GM12878 (cell line): ENCODE results near the gene RAD51B. TPM values are rescaled to one million over a fixed set of nuclear protein-coding genes. Genes with fewer than 3 reads are reported as not detected.

Source experiments
- ATAC-seq: fragments of 200-7000 bp; cut with Tn5 transposase; 3 replicates; pipeline ENCODE4 v1.9.1; 2020; ENCODE audit warnings: mild to moderate bottlenecking, moderate library complexity
- BruUV-seq: library from RNA; stranded (reverse); fragments of 400-500 nt; replicated peaks from 2 replicates; lab custom pipeline; 2021; lab: Mats Ljungman, UMichigan
- CTCF ChIA-PET: fragments of 300-600 bp; sonication (Branson Sonifier 250); formaldehyde crosslinking; extraction: SDS; loops from one replicate; lab custom pipeline; 2021; ENCODE audit warnings: inconsistent platforms; lab: Yijun Ruan, JAX
- POLR2A ChIA-PET: fragments of 350-600 bp; formaldehyde crosslinking; extraction: SDS; loops from one replicate; lab custom pipeline; 2021; ENCODE audit warnings: inconsistent platforms; lab: Charles Lee
- RAD21 ChIA-PET: fragments of 300-600 bp; sonication (Branson Sonifier 250); formaldehyde crosslinking; loops from one replicate; lab custom pipeline; 2023; ENCODE audit warnings: antibody characterized with exemption; ENCODE audit not compliant: unreplicated experiment; lab: Charles Lee
- SMC1A ChIA-PET: fragments of 300-600 bp; sonication (Branson Sonifier 250); formaldehyde crosslinking; loops from one replicate; lab custom pipeline; 2023; ENCODE audit not compliant: unreplicated experiment, uncharacterized antibody; lab: Charles Lee
- DNase-seq: peaks from one replicate; pipeline ENCODE4 v3.0.0-alpha.2; 2011; ENCODE audit warnings: low read depth, low spot score
- FAIRE-seq: peaks from 3 replicates; lab custom pipeline; 2011; peaks lifted over from hg19 to GRCh38; lab: Jason Lieb, UNC
- H2AFZ ChIP-seq: 2 replicates; pipeline ENCODE4 v1.6.0; 2011; ENCODE audit warnings: low read depth, low read length, control low read depth; ENCODE audit not compliant: control insufficient read depth
- H3K27ac ChIP-seq: 2 replicates; pipeline ENCODE4 v1.5.1; 2011; ENCODE audit warnings: control low read depth; ENCODE audit not compliant: control insufficient read depth, insufficient read depth
- H3K27me3 ChIP-seq, 2 experiments: replicated peaks in 1 of 2; 2 replicates each; pipeline versions ENCODE4 v1.6.0 to v1.6.1; 2011; ENCODE audit warnings: low read length in 1 of 2; ENCODE audit not compliant: control insufficient read depth in 2 of 2, insufficient read depth in 2 of 2
- H3K36me3 ChIP-seq, 2 experiments: 2 replicates each; pipeline ENCODE4 v1.5.1; 2011; ENCODE audit warnings: low read length in 1 of 2; ENCODE audit not compliant: control insufficient read depth in 2 of 2, insufficient read depth in 2 of 2
- H3K4me1 ChIP-seq: 2 replicates; pipeline ENCODE4 v1.6.1; 2011; ENCODE audit warnings: mild to moderate bottlenecking, low read length, moderate library complexity, mixed read lengths; ENCODE audit not compliant: control insufficient read depth, insufficient read depth
- H3K4me2 ChIP-seq: 2 replicates; pipeline ENCODE4 v1.6.0; 2011; ENCODE audit warnings: control low read depth; ENCODE audit not compliant: control insufficient read depth, insufficient read depth
- H3K4me3 ChIP-seq: fragments of 200-600 bp; sonication (generic); 2 replicates; pipeline ENCODE4 v1.5.1; 2016
- H3K79me2 ChIP-seq: 2 replicates; pipeline ENCODE4 v1.6.0; 2011; ENCODE audit warnings: low read length; ENCODE audit not compliant: control insufficient read depth, insufficient read depth
- H3K9ac ChIP-seq: 2 replicates; pipeline ENCODE4 v1.8.0; 2011; ENCODE audit warnings: low read length, control low read depth, mixed read lengths; ENCODE audit not compliant: control insufficient read depth, insufficient read depth
- H3K9me3 ChIP-seq: replicated peaks from 3 replicates; pipeline ENCODE4 v1.5.1; 2011; ENCODE audit warnings: mild to moderate bottlenecking, low read length; ENCODE audit not compliant: control insufficient read depth, insufficient read depth
- H4K20me1 ChIP-seq: 2 replicates; pipeline ENCODE4 v1.6.0; 2011; ENCODE audit not compliant: control insufficient read depth, insufficient read depth
- CBFB ChIP-seq: IDR thresholded peaks from 2 replicates; pipeline ENCODE4 v1.6.1; 2016; ENCODE audit warnings: antibody characterized with exemption, low read depth
- CHD1 ChIP-seq: IDR thresholded peaks from 2 replicates; pipeline ENCODE4 v1.6.1; 2012; ENCODE audit warnings: low read depth, low read length, improper control_type of control experiment
- CREM ChIP-seq: IDR thresholded peaks from 2 replicates; pipeline ENCODE4 v1.6.1; 2014; ENCODE audit warnings: antibody characterized with exemption, low read depth
- ESRRA ChIP-seq: IDR thresholded peaks from 2 replicates; pipeline ENCODE4 v1.6.1; 2012; ENCODE audit warnings: mild to moderate bottlenecking, low read length, improper control_type of control experiment
- FOS ChIP-seq: IDR thresholded peaks from 3 replicates; pipeline ENCODE4 v1.6.1; 2011; ENCODE audit warnings: borderline replicate concordance; ENCODE audit not compliant: insufficient read length; ENCODE audit errors: extremely low read depth
- IRF4 ChIP-seq: IDR thresholded peaks from 2 replicates; pipeline ENCODE4 v1.6.1; 2011; ENCODE audit warnings: low read depth, low read length
- LARP7 ChIP-seq: fragments of 450-650 bp; IDR thresholded peaks from 2 replicates; pipeline ENCODE4 v1.6.1; 2017; ENCODE audit warnings: mild to moderate bottlenecking
- SIX5 ChIP-seq: IDR thresholded peaks from 2 replicates; pipeline ENCODE4 v1.6.1; 2011; ENCODE audit warnings: mild to moderate bottlenecking, low read depth, low read length, moderate library complexity; ENCODE audit not compliant: severe bottlenecking
- SMAD1 ChIP-seq: fragments of 450-650 bp; IDR thresholded peaks from 2 replicates; pipeline ENCODE4 v1.6.1; 2018; ENCODE audit warnings: mild to moderate bottlenecking, low read depth; ENCODE audit not compliant: partially characterized antibody
- SMAD5 ChIP-seq: IDR thresholded peaks from 2 replicates; pipeline ENCODE4 v1.6.1; 2016; ENCODE audit warnings: antibody characterized with exemption, low read depth
- TCF3 ChIP-seq: IDR thresholded peaks from 2 replicates; pipeline ENCODE4 v1.6.1; 2012; ENCODE audit warnings: low read depth, mild to moderate bottlenecking, low read length, borderline replicate concordance; ENCODE audit not compliant: insufficient read depth
- WGBS: methylation state at CpG from one replicate; pipeline ENCODE4 v1.1.6; 2016; ENCODE audit warnings: low lambda C conversion rate; ENCODE audit not compliant: insufficient replicate concordance, insufficient coverage; ENCODE audit errors: missing lambda C conversion rate; 5-methylcytosine and 5-hydroxymethylcytosine counted together
- in situ Hi-C: fragments of 300-500 bp; cut with MboI; formaldehyde crosslinking; loops from 9 replicates; pipeline ENCODE4 v1.14.3; 2018; ENCODE audit warnings: mixed read lengths
- intact Hi-C: fragments of 100-400 bp; cut with micrococcal nuclease; formaldehyde crosslinking; loops from one replicate; pipeline ENCODE4 v1.14.2; 2022; ENCODE audit not compliant: unreplicated experiment
- polyA plus RNA-seq, 11 experiments: library from polyadenylated mRNA; depleted of rRNA in 4 of 11; unstranded in 6 of 11; stranded (reverse) in 5 of 11; fragments of >200 nt; fragmentation: Nextera tagmentation in 4 of 11; fragmentation: Illumina TruSeq in 1 of 11; extraction: Ambion mirVana in 4 of 11; extraction: Trizol in 1 of 11; gene quantifications; 1 replicate in 1 of 11; 2 replicates in 10 of 11; pipeline versions ENCODE4 v1.2.1 to v1.2.3, GENCODE V29; 2011 to 2016; ENCODE audit warnings: inconsistent platforms in 2 of 11, missing spikeins in 2 of 11, low read depth in 1 of 11
- total RNA-seq, 4 experiments: library from RNA; depleted of rRNA in 3 of 4; stranded (reverse); fragments of >200 nt in 3 of 4; fragmentation: Illumina TruSeq in 1 of 4; extraction: Trizol in 1 of 4; gene quantifications; 2 replicates each; pipeline versions ENCODE4 v1.2.1 to v1.2.3, GENCODE V29; 2013 to 2021
- TF ChIP-seq, protein P1 (sequence below): IDR thresholded peaks from 2 replicates; pipeline ENCODE4 v1.6.1; 2012; ENCODE audit warnings: low read depth, low read length, improper control_type of control experiment
- TF ChIP-seq, protein P2 (sequence below): fragments of 450-650 bp; IDR thresholded peaks from 2 replicates; pipeline ENCODE4 v1.6.1; 2016; ENCODE audit warnings: mild to moderate bottlenecking
- TF ChIP-seq, protein P3 (sequence below): fragments of 450-650 bp; IDR thresholded peaks from 2 replicates; pipeline ENCODE4 v1.6.1; 2017; ENCODE audit warnings: borderline replicate concordance
- TF ChIP-seq, protein P4 (sequence below): fragments of 450-650 bp; formaldehyde crosslinking; IDR thresholded peaks from 2 replicates; pipeline ENCODE4 v1.5.0; 2022; ENCODE audit warnings: mild to moderate bottlenecking, missing genetic modification characterization

RAD51B gene
- total and polyA plus RNA-seq, 10 of the 15 experiments (the other 5 are each of a cell fraction or from before 2014, with no cell fraction given): 9.8 to 26.8 (median 21.3) TPM

DNA sequence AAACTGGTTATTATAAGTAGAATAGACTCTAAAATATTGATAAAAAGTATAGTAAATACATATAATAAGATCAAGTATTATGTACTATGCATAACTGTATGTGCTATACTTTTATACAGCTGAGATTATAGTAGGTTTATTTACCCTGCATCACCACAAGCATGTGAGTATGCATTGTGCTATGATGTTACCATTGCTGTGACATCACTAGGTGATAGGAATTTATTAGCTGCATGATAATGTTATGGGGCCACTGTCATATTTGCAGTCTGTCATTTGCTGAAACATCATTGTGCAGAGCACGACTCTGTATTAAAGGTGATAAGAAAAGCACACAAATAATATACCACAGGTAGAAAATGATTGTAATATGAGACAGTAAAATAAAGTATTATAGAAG is 587.7 kb downstream of the RAD51B start:
- FAIRE-seq: no peak
- no peaks in the 10 kb centered on the region for H3K36me3 ChIP-seq
- H3K27ac ChIP-seq: peak overlapping the region; percentile 30; the same call in 1 of the 2 replicates
- WGBS: 95% methylated on average over 1 of the region's 1 CpG
- no peaks in the 10 kb centered on the region for H3K9me3 ChIP-seq
- ChIA-PET CTCF (interaction anchor here (1.7 to 10.6 kb wide), 6 partner anchors 26 to 463 kb away, joined by 3 to 143 read pairs (median 10); no protein-coding TSS in a partner anchor), SMC1A (interaction anchor here (1.0 to 13.3 kb wide), 13 partner anchors 9 to 407 kb away, joined by 3 to 251 read pairs (median 44); partner anchors contain the start of gene ZFP36L1), RAD21 (interaction anchor here (1.0 to 12.9 kb wide), 14 partner anchors 11 to 411 kb away, joined by 3 to 208 read pairs (median 27); partner anchors contain the start of gene ZFP36L1), POLR2A (interaction anchor here (1.1 to 2.1 kb wide), 4 partner anchors 11 to 123 kb away, joined by 3 to 8 read pairs (median 5); no protein-coding TSS in a partner anchor)
- intact Hi-C loops (loop anchor here (10.0 kb wide), 1 partner anchor 462 kb away; no protein-coding TSS in a partner anchor), in situ Hi-C loops (no loop called here)
- no TSS peak for BruUV-seq
- no peak overlapping the region for H3K4me2 ChIP-seq
- H4K20me1 ChIP-seq: no peaks in the 10 kb centered on the region
- peaks cover 3% of the 10 kb centered on the region; the same call in 1 of the 2 replicates for H3K79me2 ChIP-seq
- no peak overlapping the region for H3K4me3 ChIP-seq
- H2AFZ ChIP-seq: no peak overlapping the region
- TF ChIP-seq LARP7 (no peak), CREM (no peak), IRF4 (no peak), ESRRA (no peak), CBFB (no peak), SIX5 (no peak), SMAD5 (no peak), FOS (no peak), TCF3 (no peak), SMAD1 (no peak), CHD1 (no peak)
- TF ChIP-seq, protein P1, sequence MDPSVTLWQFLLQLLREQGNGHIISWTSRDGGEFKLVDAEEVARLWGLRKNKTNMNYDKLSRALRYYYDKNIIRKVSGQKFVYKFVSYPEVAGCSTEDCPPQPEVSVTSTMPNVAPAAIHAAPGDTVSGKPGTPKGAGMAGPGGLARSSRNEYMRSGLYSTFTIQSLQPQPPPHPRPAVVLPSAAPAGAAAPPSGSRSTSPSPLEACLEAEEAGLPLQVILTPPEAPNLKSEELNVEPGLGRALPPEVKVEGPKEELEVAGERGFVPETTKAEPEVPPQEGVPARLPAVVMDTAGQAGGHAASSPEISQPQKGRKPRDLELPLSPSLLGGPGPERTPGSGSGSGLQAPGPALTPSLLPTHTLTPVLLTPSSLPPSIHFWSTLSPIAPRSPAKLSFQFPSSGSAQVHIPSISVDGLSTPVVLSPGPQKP: no peak
- TF ChIP-seq, protein P2, sequence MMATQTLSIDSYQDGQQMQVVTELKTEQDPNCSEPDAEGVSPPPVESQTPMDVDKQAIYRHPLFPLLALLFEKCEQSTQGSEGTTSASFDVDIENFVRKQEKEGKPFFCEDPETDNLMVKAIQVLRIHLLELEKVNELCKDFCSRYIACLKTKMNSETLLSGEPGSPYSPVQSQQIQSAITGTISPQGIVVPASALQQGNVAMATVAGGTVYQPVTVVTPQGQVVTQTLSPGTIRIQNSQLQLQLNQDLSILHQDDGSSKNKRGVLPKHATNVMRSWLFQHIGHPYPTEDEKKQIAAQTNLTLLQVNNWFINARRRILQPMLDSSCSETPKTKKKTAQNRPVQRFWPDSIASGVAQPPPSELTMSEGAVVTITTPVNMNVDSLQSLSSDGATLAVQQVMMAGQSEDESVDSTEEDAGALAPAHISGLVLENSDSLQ: no peak
- TF ChIP-seq, protein P3, sequence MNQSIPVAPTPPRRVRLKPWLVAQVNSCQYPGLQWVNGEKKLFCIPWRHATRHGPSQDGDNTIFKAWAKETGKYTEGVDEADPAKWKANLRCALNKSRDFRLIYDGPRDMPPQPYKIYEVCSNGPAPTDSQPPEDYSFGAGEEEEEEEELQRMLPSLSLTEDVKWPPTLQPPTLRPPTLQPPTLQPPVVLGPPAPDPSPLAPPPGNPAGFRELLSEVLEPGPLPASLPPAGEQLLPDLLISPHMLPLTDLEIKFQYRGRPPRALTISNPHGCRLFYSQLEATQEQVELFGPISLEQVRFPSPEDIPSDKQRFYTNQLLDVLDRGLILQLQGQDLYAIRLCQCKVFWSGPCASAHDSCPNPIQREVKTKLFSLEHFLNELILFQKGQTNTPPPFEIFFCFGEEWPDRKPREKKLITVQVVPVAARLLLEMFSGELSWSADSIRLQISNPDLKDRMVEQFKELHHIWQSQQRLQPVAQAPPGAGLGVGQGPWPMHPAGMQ: no peak
- TF ChIP-seq, protein P4, sequence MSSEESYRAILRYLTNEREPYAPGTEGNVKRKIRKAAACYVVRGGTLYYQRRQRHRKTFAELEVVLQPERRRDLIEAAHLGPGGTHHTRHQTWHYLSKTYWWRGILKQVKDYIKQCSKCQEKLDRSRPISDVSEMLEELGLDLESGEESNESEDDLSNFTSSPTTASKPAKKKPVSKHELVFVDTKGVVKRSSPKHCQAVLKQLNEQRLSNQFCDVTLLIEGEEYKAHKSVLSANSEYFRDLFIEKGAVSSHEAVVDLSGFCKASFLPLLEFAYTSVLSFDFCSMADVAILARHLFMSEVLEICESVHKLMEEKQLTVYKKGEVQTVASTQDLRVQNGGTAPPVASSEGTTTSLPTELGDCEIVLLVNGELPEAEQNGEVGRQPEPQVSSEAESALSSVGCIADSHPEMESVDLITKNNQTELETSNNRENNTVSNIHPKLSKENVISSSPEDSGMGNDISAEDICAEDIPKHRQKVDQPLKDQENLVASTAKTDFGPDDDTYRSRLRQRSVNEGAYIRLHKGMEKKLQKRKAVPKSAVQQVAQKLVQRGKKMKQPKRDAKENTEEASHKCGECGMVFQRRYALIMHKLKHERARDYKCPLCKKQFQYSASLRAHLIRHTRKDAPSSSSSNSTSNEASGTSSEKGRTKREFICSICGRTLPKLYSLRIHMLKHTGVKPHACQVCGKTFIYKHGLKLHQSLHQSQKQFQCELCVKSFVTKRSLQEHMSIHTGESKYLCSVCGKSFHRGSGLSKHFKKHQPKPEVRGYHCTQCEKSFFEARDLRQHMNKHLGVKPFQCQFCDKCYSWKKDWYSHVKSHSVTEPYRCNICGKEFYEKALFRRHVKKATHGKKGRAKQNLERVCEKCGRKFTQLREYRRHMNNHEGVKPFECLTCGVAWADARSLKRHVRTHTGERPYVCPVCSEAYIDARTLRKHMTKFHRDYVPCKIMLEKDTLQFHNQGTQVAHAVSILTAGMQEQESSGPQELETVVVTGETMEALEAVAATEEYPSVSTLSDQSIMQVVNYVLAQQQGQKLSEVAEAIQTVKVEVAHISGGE (CRISPR knock-in tag): no peak
- H3K27me3 ChIP-seq: no peaks in the 10 kb centered on the region
- no peak for ATAC-seq
- DNase-seq: no peak
- H3K9ac ChIP-seq: no peak overlapping the region
- peaks cover 50% of the 10 kb centered on the region for H3K4me1 ChIP-seq
